HG02884 (cell line): ENCODE measurements around the gene CAPN6.

ENCODE experiments used
- ATAC-seq: cut with Tn5 transposase; IDR thresholded peaks from one replicate; pipeline ENCODE4 v1.9.1; 2021; ENCODE audit warnings: mild to moderate bottlenecking, moderate library complexity; ENCODE audit not compliant: unreplicated experiment

CAPN6 gene

GRCh38 chrX:111207851-111208250 is 62.4 kb downstream of the CAPN6 start:
- ATAC-seq, result no peak

GRCh38 chrX:111200327-111200726 is 70.0 kb downstream of the CAPN6 start:
- ATAC-seq, result no peak

GRCh38 chrX:111199505-111199904 is 70.8 kb downstream of the CAPN6 start:
- ATAC-seq, result no peak
